Measurements from ENCODE around the gene BMP8B.

- TF ChIP-seq, protein P1, sequence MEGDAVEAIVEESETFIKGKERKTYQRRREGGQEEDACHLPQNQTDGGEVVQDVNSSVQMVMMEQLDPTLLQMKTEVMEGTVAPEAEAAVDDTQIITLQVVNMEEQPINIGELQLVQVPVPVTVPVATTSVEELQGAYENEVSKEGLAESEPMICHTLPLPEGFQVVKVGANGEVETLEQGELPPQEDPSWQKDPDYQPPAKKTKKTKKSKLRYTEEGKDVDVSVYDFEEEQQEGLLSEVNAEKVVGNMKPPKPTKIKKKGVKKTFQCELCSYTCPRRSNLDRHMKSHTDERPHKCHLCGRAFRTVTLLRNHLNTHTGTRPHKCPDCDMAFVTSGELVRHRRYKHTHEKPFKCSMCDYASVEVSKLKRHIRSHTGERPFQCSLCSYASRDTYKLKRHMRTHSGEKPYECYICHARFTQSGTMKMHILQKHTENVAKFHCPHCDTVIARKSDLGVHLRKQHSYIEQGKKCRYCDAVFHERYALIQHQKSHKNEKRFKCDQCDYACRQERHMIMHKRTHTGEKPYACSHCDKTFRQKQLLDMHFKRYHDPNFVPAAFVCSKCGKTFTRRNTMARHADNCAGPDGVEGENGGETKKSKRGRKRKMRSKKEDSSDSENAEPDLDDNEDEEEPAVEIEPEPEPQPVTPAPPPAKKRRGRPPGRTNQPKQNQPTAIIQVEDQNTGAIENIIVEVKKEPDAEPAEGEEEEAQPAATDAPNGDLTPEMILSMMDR (IDR thresholded peaks at IDR 0.05) = no peak
- TF ChIP-seq POLR2A (IDR thresholded peaks at IDR 0.05) = no peak
Observed at GRCh38 chr1:39835110-39835509, 46.4 kb upstream of the BMP8B start.
